GM18861 (cell line): ENCODE results near the gene NDUFS8.

Experiments
- ATAC-seq: cut with Tn5 transposase; IDR thresholded peaks from one replicate; pipeline ENCODE4 v1.9.1; 2021; ENCODE audit not compliant: unreplicated experiment

NDUFS8 gene

GRCh38 chr11:68014947-68015447, 15.5 kb upstream of the NDUFS8 start:
- no peak for ATAC-seq

GRCh38 chr11:68015467-68015866, 15.0 kb upstream of the NDUFS8 start:
- no peak for ATAC-seq

GRCh38 chr11:68016161-68016903, 14.1 kb upstream of the NDUFS8 start:
- no peak for ATAC-seq

- no peak for ATAC-seq
Observed at GRCh38 chr11:68016904-68017817, 13.3 kb upstream of the NDUFS8 start.

- ATAC-seq: no peak
Observed at GRCh38 chr11:68017980-68018729, 12.3 kb upstream of the NDUFS8 start.

- no peak for ATAC-seq
Observed at GRCh38 chr11:68018730-68019190, 11.7 kb upstream of the NDUFS8 start.

- no peak for ATAC-seq
Observed at GRCh38 chr11:68019486-68019885, 11.0 kb upstream of the NDUFS8 start.

GRCh38 chr11:68020575-68020974, 9.9 kb upstream of the NDUFS8 start:
- no peak for ATAC-seq

GRCh38 chr11:68021167-68021787, 9.2 kb upstream of the NDUFS8 start:
- ATAC-seq: no peak

GRCh38 chr11:68022531-68022930, 8.0 kb upstream of the NDUFS8 start:
- ATAC-seq: no peak

- no peak for ATAC-seq
Observed at GRCh38 chr11:68024508-68024907, 6.0 kb upstream of the NDUFS8 start.

GRCh38 chr11:68025047-68025446, 5.4 kb upstream of the NDUFS8 start:
- ATAC-seq: no peak

- ATAC-seq: no peak
Observed at GRCh38 chr11:68026391-68027105, 3.9 kb upstream of the NDUFS8 start.

GRCh38 chr11:68027667-68028066, 2.8 kb upstream of the NDUFS8 start:
- no peak for ATAC-seq

- no peak for ATAC-seq
Observed at GRCh38 chr11:68028802-68029545, 1.5 kb upstream of the NDUFS8 start.

GRCh38 chr11:68031144-68031464, 623 bp downstream of the NDUFS8 start:
- no peak for ATAC-seq

- no peak for ATAC-seq
Observed at GRCh38 chr11:68032003-68032402, 1.5 kb downstream of the NDUFS8 start.

GRCh38 chr11:68032997-68033707, 2.7 kb downstream of the NDUFS8 start:
- no peak for ATAC-seq

- no peak for ATAC-seq
Observed at GRCh38 chr11:68033708-68034045, 3.2 kb downstream of the NDUFS8 start.
